ENCODE results near the gene FDPS.

FDPS gene

GRCh38 chr1:155323729-155324036 lies 15.0 kb downstream of the FDPS start:
- H3K4me3 ChIP-seq (ENCODE audit: low read length), result peak overlapping the region; percentile 99
- H3K9me3 ChIP-seq (ENCODE audit: control insufficient read depth, insufficient read depth, low read length), result no peaks in the 10 kb centered on the region
- no peaks in the 10 kb centered on the region for H3K27me3 ChIP-seq (ENCODE audit: control insufficient read depth, low read length)
- H3K27ac ChIP-seq (ENCODE audit: low read depth, low read length), result peak overlapping the region; percentile 89
- 0 out of 2 replicates have a peak, but pooled peaks cover 4% of the 10 kb centered on the region for H4K20me1 ChIP-seq (ENCODE audit: control insufficient read depth, insufficient read depth, low read depth, low read length)
- no peaks in the 10 kb centered on the region for H3K9me2 ChIP-seq (replicated peaks; ENCODE audit: control insufficient read depth, low read length)
- no peak for TF ChIP-seq CTCF (IDR thresholded peaks at IDR 0.05; ENCODE audit: low read depth, low read length, poor library complexity, severe bottlenecking)
- TF ChIP-seq EZH2phosphoT487 (IDR thresholded peaks at IDR 0.05; ENCODE audit: borderline replicate concordance, low read length), result no peak
- H3F3A ChIP-seq (ENCODE audit: control insufficient read depth, insufficient read depth), result peaks cover 18% of the 10 kb centered on the region
- peak overlapping the region; percentile 100 for H3K4me2 ChIP-seq (ENCODE audit: low read length)
- peaks cover 37% of the 10 kb centered on the region for H3K36me3 ChIP-seq (ENCODE audit: control insufficient read depth, low read length)
- peaks cover 45% of the 10 kb centered on the region for H3K4me1 ChIP-seq (ENCODE audit: control insufficient read depth, low read length)
- peaks cover 10% of the 10 kb centered on the region for H3K79me2 ChIP-seq (ENCODE audit: control insufficient read depth, low read length)

GRCh38 chr1:155324037-155324716 lies 15.5 kb downstream of the FDPS start:
- TF ChIP-seq EZH2phosphoT487 (IDR thresholded peaks at IDR 0.05; ENCODE audit: borderline replicate concordance, low read length) (no peak), CTCF (IDR thresholded peaks at IDR 0.05; ENCODE audit: low read depth, low read length, poor library complexity, severe bottlenecking) (no peak)
- H4K20me1 ChIP-seq (ENCODE audit: control insufficient read depth, insufficient read depth, low read depth, low read length), result 0 out of 2 replicates have a peak, but pooled peaks cover 4% of the 10 kb centered on the region
- H3K9me2 ChIP-seq (replicated peaks; ENCODE audit: control insufficient read depth, low read length), result no peaks in the 10 kb centered on the region
- peak overlapping the region; percentile 99 for H3K4me3 ChIP-seq (ENCODE audit: low read length)
- H3K36me3 ChIP-seq (ENCODE audit: control insufficient read depth, low read length), result peaks cover 32% of the 10 kb centered on the region
- peak overlapping the region; percentile 89 for H3K27ac ChIP-seq (ENCODE audit: low read depth, low read length)
- no peaks in the 10 kb centered on the region for H3K9me3 ChIP-seq (ENCODE audit: control insufficient read depth, insufficient read depth, low read length)
- peak overlapping the region; percentile 100 for H3K4me2 ChIP-seq (ENCODE audit: low read length)
- H3F3A ChIP-seq (ENCODE audit: control insufficient read depth, insufficient read depth), result peaks cover 15% of the 10 kb centered on the region
- H3K79me2 ChIP-seq (ENCODE audit: control insufficient read depth, low read length), result peaks cover 10% of the 10 kb centered on the region
- H3K4me1 ChIP-seq (ENCODE audit: control insufficient read depth, low read length), result peaks cover 45% of the 10 kb centered on the region
- no peaks in the 10 kb centered on the region for H3K27me3 ChIP-seq (ENCODE audit: control insufficient read depth, low read length)

- peaks cover 38% of the 10 kb centered on the region for H3K4me1 ChIP-seq (ENCODE audit: control insufficient read depth, low read length)
- H3K4me2 ChIP-seq (ENCODE audit: low read length), result peak overlapping the region; percentile 100
- H3K9me3 ChIP-seq (ENCODE audit: control insufficient read depth, insufficient read depth, low read length), result no peaks in the 10 kb centered on the region
- H3K27ac ChIP-seq (ENCODE audit: low read depth, low read length), result peak overlapping the region; percentile 89
- 0 out of 2 replicates have a peak, but pooled peaks cover 2% of the 10 kb centered on the region for H4K20me1 ChIP-seq (ENCODE audit: control insufficient read depth, insufficient read depth, low read depth, low read length)
- TF ChIP-seq EZH2phosphoT487 (IDR thresholded peaks at IDR 0.05; ENCODE audit: borderline replicate concordance, low read length) (no peak), CTCF (IDR thresholded peaks at IDR 0.05; ENCODE audit: low read depth, low read length, poor library complexity, severe bottlenecking) (no peak)
- H3K79me2 ChIP-seq (ENCODE audit: control insufficient read depth, low read length), result peaks cover 10% of the 10 kb centered on the region
- peaks cover 27% of the 10 kb centered on the region for H3K36me3 ChIP-seq (ENCODE audit: control insufficient read depth, low read length)
- H3K27me3 ChIP-seq (ENCODE audit: control insufficient read depth, low read length), result no peaks in the 10 kb centered on the region
- H3F3A ChIP-seq (ENCODE audit: control insufficient read depth, insufficient read depth), result peaks cover 7% of the 10 kb centered on the region
- H3K9me2 ChIP-seq (replicated peaks; ENCODE audit: control insufficient read depth, low read length), result no peaks in the 10 kb centered on the region
- H3K4me3 ChIP-seq (ENCODE audit: low read length), result peak overlapping the region; percentile 99
Observed at GRCh38 chr1:155324717-155325602, 16.3 kb downstream of the FDPS start.
